Activated CD4-positive, CD25-positive, alpha-beta regulatory T cell treated with anti-CD3 and anti-CD28 coated beads, Interleukin-2, amount 50 U/mL, for 24 hours (primary cell): ENCODE results near the gene SLC8A2.
"Not testable (repeated sequence)": the region's sequence is repeated elsewhere in the genome, so short reads cannot be mapped to it uniquely, and the experiment has no call there.

Experiments
- ATAC-seq, 2 donors: fragments of 150-1000 bp; cut with Tn5 transposase; one replicate each; pipeline ENCODE4 v1.10.0; 2021; ENCODE audit warnings: mild to moderate bottlenecking in 1 of 2, moderate library complexity in 1 of 2

Gene SLC8A2

DNA sequence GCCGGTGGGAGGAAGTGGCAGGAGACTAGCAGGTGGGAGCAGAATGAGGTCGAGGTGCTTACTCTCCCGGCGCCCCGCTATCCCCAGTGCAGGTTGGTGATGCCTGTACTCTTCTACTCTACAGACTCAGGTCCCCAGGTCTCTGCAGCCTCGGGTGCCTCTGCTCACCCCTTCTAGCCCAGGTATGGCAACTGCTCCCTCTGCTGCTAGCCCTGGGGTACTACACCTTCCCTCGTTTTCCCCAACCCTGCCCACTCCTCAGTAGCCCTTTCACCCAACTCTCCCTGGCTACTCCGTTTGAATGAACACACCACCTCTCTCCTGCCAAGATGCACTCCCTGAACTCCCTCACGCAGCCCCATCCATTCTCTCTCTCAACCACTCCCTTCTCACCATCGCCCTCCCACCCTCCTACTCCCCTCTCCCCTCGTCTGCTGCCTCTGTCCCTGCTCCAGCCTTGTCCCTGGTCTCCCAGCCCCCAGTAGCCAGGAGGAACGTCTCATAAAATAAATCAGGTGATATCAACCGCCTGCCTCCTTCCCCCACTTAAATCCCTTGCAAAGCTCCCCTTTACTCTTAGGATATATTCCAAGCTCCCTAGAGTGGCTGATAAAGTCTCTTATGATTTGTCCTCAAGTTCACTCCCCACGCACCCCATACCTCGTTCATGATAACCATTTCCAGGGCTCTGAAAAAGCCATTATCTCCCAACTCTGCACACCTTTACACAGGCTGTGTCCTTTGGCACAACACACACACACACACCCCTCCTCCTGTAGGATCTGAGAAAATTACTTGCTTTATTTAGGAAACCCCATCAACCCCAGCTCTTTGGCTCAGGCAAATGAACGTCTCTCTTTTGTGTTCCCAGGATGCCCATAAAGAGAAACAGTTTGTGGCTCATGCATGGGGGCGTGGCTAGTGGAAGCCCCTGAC lies 44.2 kb downstream of the SLC8A2 start:
- peak; percentile 45 to 58 for ATAC-seq

- ATAC-seq, result no peak
Measured at GRCh38 chr19:47423203-47423882, 48.4 kb downstream of the SLC8A2 start.

- no peak for ATAC-seq
Measured at GRCh38 chr19:47422417-47423163, 49.1 kb downstream of the SLC8A2 start.

DNA sequence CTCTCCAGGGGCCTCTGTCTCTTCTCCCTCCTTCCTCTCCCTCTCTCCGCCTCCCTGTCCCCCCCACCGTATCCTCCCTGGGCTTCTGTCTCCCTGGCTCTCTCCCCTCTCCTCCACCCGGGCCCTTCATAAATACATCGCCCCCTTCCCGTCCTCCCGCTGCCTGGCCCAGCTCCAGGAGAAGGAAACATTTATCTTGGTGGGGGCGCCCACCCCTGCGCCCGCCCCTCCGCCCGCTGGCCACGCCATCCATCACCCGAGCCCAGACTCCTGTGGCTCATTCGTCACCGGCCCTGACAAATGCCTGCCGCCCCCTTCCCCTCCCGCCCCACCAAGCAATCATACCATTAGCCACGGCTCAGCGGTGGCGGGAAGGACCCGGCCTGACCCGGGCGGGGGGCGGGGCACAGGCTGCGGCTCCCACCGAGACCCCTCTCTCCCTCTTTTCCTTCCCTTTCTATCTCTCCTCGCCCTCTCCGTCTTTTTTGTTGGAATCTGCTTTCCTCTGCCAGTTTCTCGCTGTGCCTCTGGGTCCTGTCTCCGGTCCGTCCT lies 49.8 kb downstream of the SLC8A2 start:
- no peak for ATAC-seq

DNA sequence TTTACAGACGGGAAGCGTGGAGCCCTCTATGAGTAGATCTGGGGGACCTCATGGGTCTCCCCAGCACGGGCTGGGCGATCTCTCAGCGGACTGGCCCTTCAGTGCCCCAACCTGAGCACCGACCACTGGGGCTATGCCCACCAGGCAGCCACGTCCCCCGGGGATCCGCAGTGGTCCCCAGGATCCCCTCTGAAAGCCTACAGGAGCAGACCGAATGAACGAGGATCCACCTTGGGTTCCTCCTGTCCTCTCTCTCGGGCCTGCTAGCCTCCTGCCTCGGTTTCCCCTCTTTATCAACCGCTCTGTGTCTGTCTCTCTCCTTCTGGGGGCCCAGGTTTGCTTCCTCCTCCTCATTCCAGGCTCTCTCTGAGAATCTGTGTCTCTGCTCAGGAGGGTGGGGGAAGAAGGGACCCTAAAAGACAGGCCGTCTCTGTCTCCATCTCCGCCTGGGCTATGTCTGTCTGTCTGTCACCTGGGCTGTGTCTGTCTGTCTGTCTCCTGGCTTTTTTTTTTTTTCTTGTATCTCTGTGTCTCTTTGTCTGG lies 50.4 kb downstream of the SLC8A2 start:
- no peak for ATAC-seq

- ATAC-seq, result no peak
Measured at GRCh38 chr19:47419789-47420188, 51.9 kb downstream of the SLC8A2 start.

DNA sequence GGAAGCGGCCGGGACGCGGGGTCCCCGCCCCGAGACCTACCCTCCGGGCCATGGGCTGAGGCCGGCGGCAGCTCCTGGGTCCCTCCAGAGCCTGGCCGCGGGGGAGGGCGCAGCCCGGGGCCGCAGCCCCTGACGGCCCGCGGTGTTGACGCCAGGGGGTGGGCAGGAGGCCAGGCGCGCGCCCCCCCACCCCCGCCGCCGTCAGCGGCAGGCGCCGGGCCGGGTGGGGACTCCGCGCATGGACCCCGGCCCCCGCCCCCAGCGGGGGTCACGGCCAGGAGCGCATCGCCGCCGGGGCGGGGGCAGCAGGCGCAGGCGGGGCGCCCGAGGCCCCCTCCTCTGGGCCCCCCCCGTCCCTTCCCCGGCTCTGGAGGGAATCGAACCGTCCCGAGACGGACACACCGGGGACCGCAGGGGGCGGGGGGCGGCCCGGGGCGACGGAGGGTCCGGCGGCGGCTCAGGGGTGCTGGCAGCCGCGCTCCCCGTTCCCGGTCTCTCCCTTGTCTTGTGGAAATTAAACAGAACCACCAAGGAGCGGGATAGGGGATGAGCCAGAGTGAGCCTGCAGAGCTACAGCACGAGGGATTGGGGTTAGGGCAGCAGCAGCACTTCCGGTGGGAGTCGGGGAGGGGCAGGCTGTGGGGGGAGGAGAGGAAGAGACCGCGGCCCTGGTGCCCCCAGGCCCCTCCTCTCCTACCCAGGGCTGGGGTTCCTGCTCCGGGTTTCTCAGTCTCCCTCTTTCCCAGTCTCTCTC lies 52.5 kb downstream of the SLC8A2 start, which contains the start of gene MEIS3:
Gene MEIS3, minus strand, starts transcription at position 498 of the 754 bp plus-strand sequence. Its CDS starts 446 bp downstream, at position 52.
- no peak for ATAC-seq

- no peak for ATAC-seq
Measured at GRCh38 chr19:47418692-47419029, 53.0 kb downstream of the SLC8A2 start.

DNA sequence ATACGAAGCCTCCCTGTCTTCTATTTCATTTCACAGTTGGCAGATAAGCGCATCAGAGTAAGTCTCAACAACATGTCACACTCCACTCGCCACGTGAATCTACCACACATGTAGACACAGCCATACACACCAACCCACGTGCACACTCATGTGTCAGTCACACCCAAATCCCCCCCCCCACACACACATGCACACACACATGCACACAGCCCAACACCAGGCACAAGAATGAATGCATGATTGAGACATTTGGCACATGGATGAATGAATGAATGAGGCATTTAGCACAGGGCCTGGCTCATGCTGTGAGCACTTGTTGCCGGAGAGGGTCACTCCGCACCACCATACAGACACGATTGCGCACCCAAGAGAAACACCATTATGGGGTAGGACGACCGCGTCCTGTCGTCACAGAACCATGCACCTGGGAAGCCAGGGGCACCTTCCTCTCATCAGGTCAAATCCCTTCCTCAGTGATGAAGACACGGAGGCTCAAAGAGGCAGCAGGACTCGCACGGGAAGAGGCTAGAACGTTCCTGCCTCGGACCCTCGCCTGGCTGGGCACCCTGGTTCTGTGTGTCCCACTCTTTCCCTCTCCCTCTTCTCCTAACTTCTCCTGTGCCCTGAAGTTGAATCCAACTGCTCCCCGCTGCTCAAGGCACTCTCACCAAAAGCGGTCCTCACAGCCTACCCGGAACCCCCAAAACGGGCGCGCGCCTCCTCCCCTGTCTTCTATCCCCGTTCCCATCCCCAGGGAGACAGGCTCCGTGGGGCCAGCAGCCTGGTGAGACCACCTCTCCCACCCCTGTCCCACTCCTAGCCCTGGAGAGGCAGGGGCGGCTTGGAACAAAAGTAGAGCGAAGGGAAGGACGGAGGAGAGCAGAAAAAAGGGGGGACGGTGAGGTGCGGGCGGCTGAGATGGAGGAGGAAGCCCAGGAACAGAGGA lies 53.7 kb downstream of the SLC8A2 start:
- ATAC-seq, result peak in 1 of 2 donors; percentile 39

DNA sequence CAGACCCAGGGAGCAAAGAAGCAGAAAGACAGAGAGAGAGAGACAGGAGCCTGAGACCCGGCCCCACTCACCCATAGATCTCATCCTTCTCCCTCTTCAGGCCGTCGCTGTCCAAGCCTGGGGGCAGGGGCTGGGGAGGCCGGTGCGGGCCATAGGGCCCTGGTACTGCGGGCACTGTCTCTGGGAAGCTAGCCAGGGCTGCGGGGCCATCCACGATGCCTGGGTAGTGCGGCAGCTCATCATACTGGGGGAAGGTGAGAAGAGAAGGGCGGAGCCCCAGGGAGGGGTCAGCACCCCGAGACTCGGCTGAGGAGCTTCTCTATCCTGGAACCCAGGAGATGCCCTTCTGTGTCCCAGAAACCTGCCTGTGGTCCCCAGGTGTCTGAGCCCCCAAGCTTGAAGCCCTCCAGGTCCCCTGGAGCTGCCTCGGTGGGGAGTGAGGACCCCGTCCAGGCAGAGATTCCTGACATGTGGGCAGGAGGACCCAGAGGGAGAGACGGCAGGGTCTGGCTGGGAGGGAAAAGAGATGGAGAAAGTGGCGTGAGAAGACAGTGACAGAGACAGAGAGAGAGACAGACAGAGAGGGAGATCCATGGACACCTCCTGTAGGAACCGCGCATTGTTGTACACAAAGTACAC lies 54.5 kb downstream of the SLC8A2 start:
- ATAC-seq, result peak in 1 of 2 donors; percentile 9

GRCh38 chr19:47416643-47416985 lies 55.1 kb downstream of the SLC8A2 start:
- peak in 1 of 2 donors; percentile 3 for ATAC-seq

GRCh38 chr19:47415953-47416642 lies 55.6 kb downstream of the SLC8A2 start:
- ATAC-seq, result no peak

DNA sequence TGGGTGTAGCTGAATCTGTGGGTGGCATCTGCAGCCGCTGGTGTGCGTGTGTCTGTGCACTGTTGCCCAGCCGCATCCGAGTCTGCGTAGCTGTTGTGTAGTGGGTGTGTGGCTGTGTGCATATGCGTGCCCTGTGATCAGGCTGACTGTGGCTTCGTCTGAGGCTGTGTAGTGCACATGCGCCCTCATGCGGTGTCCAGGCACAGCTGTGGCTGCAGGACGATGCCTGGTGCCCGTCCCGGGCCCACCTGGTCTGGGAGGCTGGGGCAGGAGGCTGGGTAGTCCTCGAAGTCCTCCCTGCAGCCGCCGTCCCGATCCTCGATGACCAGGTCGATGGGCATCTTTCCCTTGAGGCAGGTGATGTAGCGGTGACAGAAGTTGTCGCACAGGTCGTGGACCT lies 57.2 kb downstream of the SLC8A2 start:
- ATAC-seq, result no peak

DNA sequence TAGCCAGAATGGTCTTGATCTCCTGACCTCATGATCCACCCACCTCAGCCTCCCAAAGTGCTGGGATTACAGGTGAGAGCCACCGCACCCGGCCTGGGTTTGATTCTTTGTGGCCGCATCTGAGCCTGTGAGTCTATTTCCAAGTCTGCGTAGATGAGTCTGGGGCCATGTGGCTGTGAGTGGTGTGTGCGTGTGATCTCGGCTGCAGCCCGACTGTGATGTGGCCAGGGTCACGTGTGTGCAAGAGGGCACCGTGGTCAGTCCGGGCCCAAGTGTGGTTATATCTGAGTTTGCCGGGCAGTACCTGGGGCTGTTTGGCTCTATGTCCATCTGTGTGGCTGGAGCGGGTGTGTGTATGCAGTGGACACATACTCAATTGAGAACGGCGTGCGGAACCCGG lies 57.8 kb downstream of the SLC8A2 start:
- no peak for ATAC-seq

GRCh38 chr19:47411696-47412095 lies 60.0 kb downstream of the SLC8A2 start:
- ATAC-seq, result not testable (repeated sequence)

DNA sequence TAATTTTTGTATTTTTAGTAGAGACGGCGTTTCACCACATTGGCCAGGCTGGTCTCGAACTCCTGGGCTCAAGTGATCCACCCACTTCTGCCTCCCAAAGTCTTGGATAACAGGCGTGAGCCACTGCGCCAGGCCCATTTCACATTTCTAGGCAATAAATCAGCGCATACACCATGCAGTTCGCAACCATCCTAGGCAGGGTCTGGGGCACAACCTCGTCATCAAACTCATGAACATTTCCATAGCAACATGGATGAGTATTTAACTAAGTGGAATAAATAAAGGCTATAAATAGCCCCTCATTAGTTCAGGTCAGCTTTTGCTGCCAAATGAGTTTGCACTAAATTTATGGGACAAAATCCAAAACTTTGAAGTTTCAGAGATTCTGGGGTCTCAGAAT lies 60.6 kb downstream of the SLC8A2 start:
- no peak for ATAC-seq

DNA sequence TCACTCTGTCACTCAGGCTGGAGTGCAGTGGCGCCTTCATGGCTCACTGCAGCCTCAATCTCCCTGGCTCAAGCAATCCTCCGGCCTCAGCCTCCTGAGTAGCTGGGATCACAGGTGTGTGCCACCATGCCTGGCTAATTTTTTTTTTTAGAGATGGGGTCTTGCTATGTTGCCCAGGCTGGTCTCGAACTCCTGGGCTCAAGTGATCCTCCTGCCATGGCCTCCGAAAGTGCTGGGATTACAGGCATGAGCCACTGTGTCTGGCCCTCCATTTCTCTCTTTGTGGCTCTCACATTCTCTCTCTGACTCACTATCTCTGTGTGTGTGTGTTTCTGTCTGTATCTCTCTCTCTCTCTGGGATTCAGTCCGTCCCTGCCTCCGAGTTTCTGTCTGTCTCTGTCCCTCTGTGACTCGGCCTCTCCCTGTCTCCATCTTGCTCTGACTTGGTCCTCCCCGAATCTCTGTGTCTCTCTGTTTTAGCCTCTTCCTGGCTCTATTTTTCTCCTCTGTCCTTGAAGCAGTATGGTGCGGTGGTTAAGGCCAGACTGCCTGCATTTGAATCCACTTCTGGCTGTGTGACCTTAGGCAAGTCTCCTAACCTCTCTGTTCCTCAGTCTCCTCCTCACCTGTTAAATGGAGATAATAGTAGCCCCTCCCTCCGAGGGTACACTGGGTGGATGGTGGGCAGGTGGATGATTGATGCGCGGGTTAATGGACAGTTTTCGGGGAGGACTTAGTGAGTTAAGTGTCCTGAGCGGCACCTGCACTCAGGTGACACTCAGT lies 63.3 kb downstream of the SLC8A2 start:
- no peak for ATAC-seq

DNA sequence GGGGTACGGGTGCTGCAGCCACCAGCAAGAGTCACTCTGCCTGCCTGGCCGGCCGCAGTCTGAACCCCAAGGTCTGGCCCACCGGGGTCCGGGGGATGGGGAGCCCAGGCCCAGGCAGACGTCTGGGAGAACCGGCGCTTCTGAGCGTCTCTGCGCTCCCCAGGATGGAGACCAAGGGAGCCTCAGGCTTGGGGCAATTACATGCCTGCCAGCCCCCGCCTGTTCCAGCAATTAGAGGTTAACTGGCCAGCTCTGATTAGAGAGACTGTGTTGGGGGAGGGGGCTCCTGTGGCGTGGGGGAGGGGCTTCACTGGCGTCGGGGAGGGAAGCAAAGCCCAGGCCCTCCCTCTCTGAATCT lies 64.3 kb downstream of the SLC8A2 start:
- no peak for ATAC-seq
